Osteocyte (in vitro differentiated cells): Measurements from ENCODE around the gene NCAPG2. TPM values are rescaled to one million over a fixed set of nuclear protein-coding genes. Genes with fewer than 3 reads are reported as not detected.

Experiments
- DNase-seq: peaks from one replicate; pipeline ENCODE4 v3.0.0; 2021; ENCODE audit warnings: mixed read lengths; ENCODE audit not compliant: unreplicated experiment; ENCODE audit errors: extremely low spot score
- H3K27ac Mint-ChIP-seq: one replicate; pipeline ENCODE4 v1.8.0; 2021; ENCODE audit warnings: mild to moderate bottlenecking, mixed read lengths; ENCODE audit not compliant: unreplicated experiment
- H3K27me3 Mint-ChIP-seq: one replicate; pipeline ENCODE4 v1.8.0; 2021; ENCODE audit warnings: mixed read lengths; ENCODE audit not compliant: unreplicated experiment
- H3K36me3 Mint-ChIP-seq: one replicate; pipeline ENCODE4 v1.8.0; 2021; ENCODE audit warnings: mixed read lengths; ENCODE audit not compliant: unreplicated experiment
- H3K4me1 Mint-ChIP-seq: one replicate; pipeline ENCODE4 v1.8.0; 2021; ENCODE audit warnings: mixed read lengths; ENCODE audit not compliant: unreplicated experiment
- H3K4me3 Mint-ChIP-seq: one replicate; pipeline ENCODE4 v1.8.0; 2021; ENCODE audit warnings: mild to moderate bottlenecking, moderate library complexity, mixed read lengths; ENCODE audit not compliant: unreplicated experiment
- H3K9me3 Mint-ChIP-seq: one replicate; pipeline ENCODE4 v1.8.0; 2021; ENCODE audit warnings: mixed read lengths; ENCODE audit not compliant: unreplicated experiment
- CTCF ChIP-seq: fragments of 200-600 bp; sonication (generic); IDR thresholded peaks from 2 replicates; pipeline ENCODE4 v1.5.0; 2021; ENCODE audit warnings: antibody characterized with exemption, mild to moderate bottlenecking, moderate library complexity
- total RNA-seq: library from RNA; stranded (reverse); gene quantifications from 2 replicates; pipeline ENCODE4 v1.2.1, GENCODE V29; 2021

NCAPG2 gene
- total RNA-seq, 1 donor from 2014 or later, result 19.9 TPM

GRCh38 chr7:158596745-158597144 lies 107.9 kb downstream of the NCAPG2 start:
- no peak for TF ChIP-seq CTCF
- no peak for DNase-seq
- H3K27ac Mint-ChIP-seq, result no peak overlapping the region
- no peaks in the 10 kb centered on the region for H3K9me3 Mint-ChIP-seq
- H3K27me3 Mint-ChIP-seq, result no peaks in the 10 kb centered on the region
- no peaks in the 10 kb centered on the region for H3K36me3 Mint-ChIP-seq
- no peak overlapping the region for H3K4me3 Mint-ChIP-seq
- H3K4me1 Mint-ChIP-seq, result no peaks in the 10 kb centered on the region

- Mint-ChIP-seq H3K9me3 (no peaks in the 10 kb centered on the region), H3K27ac (no peak overlapping the region), H3K4me1 (no peaks in the 10 kb centered on the region), H3K27me3 (no peaks in the 10 kb centered on the region), H3K36me3 (no peaks in the 10 kb centered on the region), H3K4me3 (no peak overlapping the region)
- DNase-seq, result no peak
- no peak for TF ChIP-seq CTCF
Measured at GRCh38 chr7:158596309-158596708, 108.3 kb downstream of the NCAPG2 start.

DNA sequence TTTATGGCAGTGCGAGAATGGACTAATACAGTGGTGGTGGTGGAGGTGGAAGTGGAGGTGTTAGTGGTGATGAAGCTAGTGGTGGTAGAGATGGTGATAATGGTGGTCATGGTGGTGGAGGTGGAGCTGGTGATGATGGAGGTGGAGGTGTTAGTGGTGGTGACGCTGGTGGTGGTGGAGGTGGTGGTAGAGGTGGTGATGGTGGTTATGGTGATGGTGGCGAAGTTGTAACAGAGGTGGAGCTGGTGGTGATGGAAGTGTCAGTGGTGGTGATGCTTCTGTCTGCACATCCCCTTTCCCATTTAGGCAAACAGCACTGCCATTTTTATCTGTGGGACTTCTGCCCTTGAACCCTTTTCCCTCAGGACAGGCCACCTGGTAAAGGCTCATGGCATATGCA lies 109.5 kb downstream of the NCAPG2 start:
- Mint-ChIP-seq H3K27me3 (no peaks in the 10 kb centered on the region), H3K36me3 (no peaks in the 10 kb centered on the region), H3K4me3 (no peak overlapping the region), H3K9me3 (no peaks in the 10 kb centered on the region), H3K4me1 (no peaks in the 10 kb centered on the region), H3K27ac (no peak overlapping the region)
- no peak for DNase-seq
- no peak for TF ChIP-seq CTCF

DNA sequence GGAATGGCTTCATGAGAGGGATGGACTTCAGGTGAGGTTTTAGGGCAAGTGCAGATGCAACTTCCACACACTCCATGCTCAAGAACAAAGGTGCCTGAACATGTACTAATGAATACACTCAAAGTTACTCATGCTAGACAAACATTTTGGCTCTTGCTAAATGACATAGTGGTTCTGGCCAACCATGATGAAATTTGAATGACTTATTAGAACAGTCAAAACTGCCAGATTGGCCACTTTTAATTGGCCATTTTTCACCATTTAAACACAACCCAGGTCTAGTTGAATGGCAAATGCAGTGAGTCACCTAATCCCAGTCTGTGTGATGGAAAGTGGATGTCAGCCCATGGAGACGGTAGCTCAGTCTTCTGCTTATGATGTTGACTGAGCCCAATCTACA lies 112.1 kb downstream of the NCAPG2 start:
- H3K27ac Mint-ChIP-seq, result no peak overlapping the region
- no peaks in the 10 kb centered on the region for H3K9me3 Mint-ChIP-seq
- TF ChIP-seq CTCF, result no peak
- peaks cover 2% of the 10 kb centered on the region for H3K27me3 Mint-ChIP-seq
- peaks cover 2% of the 10 kb centered on the region for H3K4me1 Mint-ChIP-seq
- H3K4me3 Mint-ChIP-seq, result no peak overlapping the region
- no peak for DNase-seq
- no peaks in the 10 kb centered on the region for H3K36me3 Mint-ChIP-seq

GRCh38 chr7:158591944-158592343 lies 112.7 kb downstream of the NCAPG2 start:
- no peak overlapping the region for H3K27ac Mint-ChIP-seq
- peaks cover 2% of the 10 kb centered on the region for H3K4me1 Mint-ChIP-seq
- H3K36me3 Mint-ChIP-seq, result no peaks in the 10 kb centered on the region
- no peak for DNase-seq
- peaks cover 2% of the 10 kb centered on the region for H3K27me3 Mint-ChIP-seq
- no peaks in the 10 kb centered on the region for H3K9me3 Mint-ChIP-seq
- TF ChIP-seq CTCF, result no peak
- H3K4me3 Mint-ChIP-seq, result no peak overlapping the region
